ENCODE data around the gene TFEB. TPM values are rescaled to one million over a fixed set of nuclear protein-coding genes. Genes with fewer than 3 reads are reported as not detected.

Gene TFEB
- total and polyA plus RNA-seq, 9 donors, result 2.8 to 14.9 (median 8.8) TPM

DNA sequence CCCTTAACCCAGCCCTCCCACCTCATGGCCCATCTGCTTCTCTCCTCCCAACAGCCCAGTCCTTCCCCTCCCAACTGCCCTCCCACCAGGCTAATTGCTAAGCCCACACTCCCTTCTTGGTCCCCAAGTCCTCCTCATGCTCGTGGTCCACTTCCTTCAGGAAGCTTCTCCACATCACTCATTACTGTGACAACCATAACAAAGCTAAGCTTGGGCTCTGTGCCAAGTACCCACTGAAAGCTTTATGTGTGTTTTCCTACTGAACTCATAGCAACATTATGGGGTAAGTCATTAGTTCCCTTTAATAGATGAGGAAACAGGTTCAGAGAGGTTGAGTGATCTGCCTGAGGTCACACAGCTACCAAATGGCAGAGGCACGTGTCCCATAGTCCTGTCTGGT is 28.1 kb upstream of the TFEB start:
- no peak for DNase-seq
- Histone ChIP-seq H3K36me3 (no peaks in the 10 kb centered on the region), H3K9me3 (no peaks in the 10 kb centered on the region), H3K27ac (no peak overlapping the region), H3K27me3 (no peaks in the 10 kb centered on the region), H3K4me3 (no peak overlapping the region), H3K4me1 (ENCODE audit: insufficient read depth) (no peaks in the 10 kb centered on the region)
- intact Hi-C loops (cut with DNase I), result no loop called here
- WGBS, 3 donors, result 20 to 36% (median 34%) methylated on average over 2 of the region's 2 CpGs
- TF ChIP-seq POLR2A (IDR thresholded peaks at IDR 0.05) (no peak), EP300 (IDR thresholded peaks at IDR 0.05) (no peak)
- TF ChIP-seq, protein P1, sequence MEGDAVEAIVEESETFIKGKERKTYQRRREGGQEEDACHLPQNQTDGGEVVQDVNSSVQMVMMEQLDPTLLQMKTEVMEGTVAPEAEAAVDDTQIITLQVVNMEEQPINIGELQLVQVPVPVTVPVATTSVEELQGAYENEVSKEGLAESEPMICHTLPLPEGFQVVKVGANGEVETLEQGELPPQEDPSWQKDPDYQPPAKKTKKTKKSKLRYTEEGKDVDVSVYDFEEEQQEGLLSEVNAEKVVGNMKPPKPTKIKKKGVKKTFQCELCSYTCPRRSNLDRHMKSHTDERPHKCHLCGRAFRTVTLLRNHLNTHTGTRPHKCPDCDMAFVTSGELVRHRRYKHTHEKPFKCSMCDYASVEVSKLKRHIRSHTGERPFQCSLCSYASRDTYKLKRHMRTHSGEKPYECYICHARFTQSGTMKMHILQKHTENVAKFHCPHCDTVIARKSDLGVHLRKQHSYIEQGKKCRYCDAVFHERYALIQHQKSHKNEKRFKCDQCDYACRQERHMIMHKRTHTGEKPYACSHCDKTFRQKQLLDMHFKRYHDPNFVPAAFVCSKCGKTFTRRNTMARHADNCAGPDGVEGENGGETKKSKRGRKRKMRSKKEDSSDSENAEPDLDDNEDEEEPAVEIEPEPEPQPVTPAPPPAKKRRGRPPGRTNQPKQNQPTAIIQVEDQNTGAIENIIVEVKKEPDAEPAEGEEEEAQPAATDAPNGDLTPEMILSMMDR (IDR thresholded peaks at IDR 0.05), result no peak

- no peak overlapping the region for H3K4me3 ChIP-seq
- no peaks in the 10 kb centered on the region for H3K27me3 ChIP-seq
- TF ChIP-seq POLR2A (IDR thresholded peaks at IDR 0.05) (no peak), EP300 (IDR thresholded peaks at IDR 0.05) (no peak)
- TF ChIP-seq, protein P1 (IDR thresholded peaks at IDR 0.05), result no peak
- no peaks in the 10 kb centered on the region for H3K4me1 ChIP-seq (ENCODE audit: insufficient read depth)
- WGBS, 3 donors, result 67 to 87% (median 84%) methylated on average over 2 of the region's 2 CpGs
- no peak for DNase-seq
- intact Hi-C loops (cut with DNase I), result no loop called here
- no peak overlapping the region for H3K27ac ChIP-seq
- H3K9me3 ChIP-seq, result no peaks in the 10 kb centered on the region
- H3K36me3 ChIP-seq, result no peaks in the 10 kb centered on the region
Observed at GRCh38 chr6:41759905-41760579, 24.6 kb upstream of the TFEB start.

GRCh38 chr6:41759106-41759904 is 23.9 kb upstream of the TFEB start:
- H3K4me1 ChIP-seq (ENCODE audit: insufficient read depth), result no peaks in the 10 kb centered on the region
- no peaks in the 10 kb centered on the region for H3K36me3 ChIP-seq
- no peak for TF ChIP-seq POLR2A (IDR thresholded peaks at IDR 0.05)
- TF ChIP-seq, protein P1 (IDR thresholded peaks at IDR 0.05), result no peak
- no peak for TF ChIP-seq EP300 (IDR thresholded peaks at IDR 0.05)
- no peak overlapping the region for H3K27ac ChIP-seq
- intact Hi-C loops (cut with DNase I), result no loop called here
- 80 to 88% (median 86%) methylated on average over 13 of the region's 13 CpGs for WGBS, 3 donors
- DNase-seq, result no peak
- no peak overlapping the region for H3K4me3 ChIP-seq
- H3K9me3 ChIP-seq, result no peaks in the 10 kb centered on the region
- H3K27me3 ChIP-seq, result no peaks in the 10 kb centered on the region

GRCh38 chr6:41758641-41759035 is 23.2 kb upstream of the TFEB start:
- intact Hi-C loops (cut with DNase I), result no loop called here
- DNase-seq, result no peak
- Histone ChIP-seq H3K36me3 (no peaks in the 10 kb centered on the region), H3K27ac (no peak overlapping the region), H3K4me1 (ENCODE audit: insufficient read depth) (no peaks in the 10 kb centered on the region), H3K4me3 (no peak overlapping the region), H3K27me3 (no peaks in the 10 kb centered on the region), H3K9me3 (no peaks in the 10 kb centered on the region)
- TF ChIP-seq POLR2A (IDR thresholded peaks at IDR 0.05) (no peak), EP300 (IDR thresholded peaks at IDR 0.05) (no peak)
- TF ChIP-seq, protein P1 (IDR thresholded peaks at IDR 0.05), result no peak
- WGBS, 3 donors, result 81 to 83% (median 83%) methylated on average over 6 of the region's 6 CpGs

All from ovary (tissue), 9 donors.